MM.1S (cell line): ENCODE measurements around the gene NTM.

Experiments used
- DNase-seq: peaks from one replicate; pipeline ENCODE4 v3.0.0-alpha.2; 2015
- H2AFZ ChIP-seq: fragments of 300-600 bp; sonication (generic); 2 replicates; pipeline ENCODE4 v1.6.0; 2016; ENCODE audit warnings: antibody characterized with exemption, low read length
- H3F3A ChIP-seq: fragments of 300-600 bp; sonication (generic); 2 replicates; pipeline ENCODE4 v1.6.1; 2016; ENCODE audit warnings: mild to moderate bottlenecking, antibody characterized with exemption, low read length, moderate library complexity, mixed read lengths; ENCODE audit not compliant: insufficient read depth
- H3K27ac ChIP-seq: fragments of 300-600 bp; sonication (generic); 2 replicates; pipeline ENCODE4 v1.5.1; 2016; ENCODE audit warnings: mild to moderate bottlenecking, low read length
- H3K27me3 ChIP-seq: fragments of 300-600 bp; sonication (generic); replicated peaks from 2 replicates; pipeline ENCODE4 v1.6.0; 2016; ENCODE audit warnings: low read length; ENCODE audit not compliant: insufficient read depth
- H3K36me3 ChIP-seq: fragments of 300-600 bp; sonication (generic); replicated peaks from 2 replicates; pipeline ENCODE4 v1.6.1; 2016; ENCODE audit warnings: mild to moderate bottlenecking, low read length, mixed read lengths; ENCODE audit not compliant: insufficient read depth
- H3K4me1 ChIP-seq: fragments of 300-600 bp; sonication (generic); 2 replicates; pipeline ENCODE4 v1.6.1; 2016; ENCODE audit warnings: low read length, mixed read lengths
- H3K4me2 ChIP-seq: fragments of 300-600 bp; sonication (generic); 2 replicates; pipeline ENCODE4 v1.6.0; 2016; ENCODE audit warnings: low read depth, low read length
- H3K4me3 ChIP-seq: fragments of 300-600 bp; sonication (generic); 2 replicates; pipeline ENCODE4 v1.5.1; 2016; ENCODE audit warnings: low read length, mixed read lengths
- H3K79me2 ChIP-seq: fragments of 300-600 bp; sonication (generic); 2 replicates; pipeline ENCODE4 v1.6.1; 2016; ENCODE audit warnings: mixed run types, low read length, mixed read lengths
- H3K9ac ChIP-seq: fragments of 300-600 bp; sonication (generic); 2 replicates; pipeline ENCODE4 v1.6.1; 2016; ENCODE audit warnings: low read length, mixed read lengths
- H3K9me2 ChIP-seq: fragments of 300-600 bp; sonication (generic); replicated peaks from 2 replicates; pipeline ENCODE4 v1.6.1; 2016; ENCODE audit warnings: mild to moderate bottlenecking, low read length, mixed read lengths; ENCODE audit not compliant: insufficient read depth
- H3K9me3 ChIP-seq: fragments of 300-600 bp; sonication (generic); replicated peaks from 2 replicates; pipeline ENCODE4 v1.6.1; 2016; ENCODE audit warnings: mild to moderate bottlenecking, low read length, mixed read lengths; ENCODE audit not compliant: insufficient read depth
- H4K20me1 ChIP-seq: fragments of 300-600 bp; sonication (generic); 2 replicates; pipeline ENCODE4 v1.6.1; 2016; ENCODE audit warnings: mild to moderate bottlenecking, low read length, moderate library complexity, mixed read lengths; ENCODE audit not compliant: insufficient read depth
- EZH2 ChIP-seq: fragments of 300-600 bp; sonication (generic); optimal IDR thresholded peaks from 2 replicates; pipeline ENCODE3; 2017; ENCODE audit warnings: low read depth, mild to moderate bottlenecking, antibody characterized with exemption, low read length, mixed read lengths
- EZH2phosphoT487 ChIP-seq: fragments of 300-600 bp; sonication (generic); IDR thresholded peaks from 2 replicates; pipeline ENCODE4 v1.6.1; 2018; ENCODE audit warnings: antibody characterized with exemption, low read length
- TF ChIP-seq, protein P1 (sequence below): fragments of 300-600 bp; sonication (generic); IDR thresholded peaks from 2 replicates; pipeline ENCODE4 v1.5.1; 2016; ENCODE audit warnings: antibody characterized with exemption, low read length, mixed read lengths

NTM gene

DNA sequence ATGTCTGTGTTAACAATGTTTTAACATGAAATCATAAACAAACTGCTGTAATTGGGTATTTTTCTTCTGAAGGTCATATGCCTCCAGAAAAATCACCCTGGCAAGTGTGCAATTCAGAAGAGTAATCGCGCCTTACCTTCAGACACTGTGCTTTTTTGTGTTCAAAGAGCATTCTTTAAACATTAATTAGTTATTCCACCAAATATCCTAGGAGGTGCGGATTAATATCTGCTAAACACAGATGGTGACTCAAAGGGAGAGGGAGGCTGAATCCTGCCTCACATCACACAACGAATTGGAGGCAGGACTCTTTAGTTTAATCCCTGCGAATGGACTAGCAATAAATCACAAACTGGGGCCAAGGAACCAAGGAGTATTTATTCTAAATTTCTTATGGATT, 213.0 kb downstream of the NTM start:
- no peaks in the 10 kb centered on the region for H3K9me3 ChIP-seq
- H3K4me2 ChIP-seq, result no peak overlapping the region
- H3K79me2 ChIP-seq, result no peaks in the 10 kb centered on the region
- no peak overlapping the region for H3K27ac ChIP-seq
- H3K4me1 ChIP-seq, result no peaks in the 10 kb centered on the region
- no peaks in the 10 kb centered on the region for H3K27me3 ChIP-seq
- no peaks in the 10 kb centered on the region for H3K9me2 ChIP-seq
- no peak overlapping the region for H3K4me3 ChIP-seq
- no peaks in the 10 kb centered on the region for H3K36me3 ChIP-seq
- no peak overlapping the region for H3K9ac ChIP-seq
- no peaks in the 10 kb centered on the region for H3F3A ChIP-seq
- no peak overlapping the region for H2AFZ ChIP-seq
- no peaks in the 10 kb centered on the region for H4K20me1 ChIP-seq
- no peak for DNase-seq
- TF ChIP-seq EZH2phosphoT487 (no peak), EZH2 (no peak)
- TF ChIP-seq, protein P1, sequence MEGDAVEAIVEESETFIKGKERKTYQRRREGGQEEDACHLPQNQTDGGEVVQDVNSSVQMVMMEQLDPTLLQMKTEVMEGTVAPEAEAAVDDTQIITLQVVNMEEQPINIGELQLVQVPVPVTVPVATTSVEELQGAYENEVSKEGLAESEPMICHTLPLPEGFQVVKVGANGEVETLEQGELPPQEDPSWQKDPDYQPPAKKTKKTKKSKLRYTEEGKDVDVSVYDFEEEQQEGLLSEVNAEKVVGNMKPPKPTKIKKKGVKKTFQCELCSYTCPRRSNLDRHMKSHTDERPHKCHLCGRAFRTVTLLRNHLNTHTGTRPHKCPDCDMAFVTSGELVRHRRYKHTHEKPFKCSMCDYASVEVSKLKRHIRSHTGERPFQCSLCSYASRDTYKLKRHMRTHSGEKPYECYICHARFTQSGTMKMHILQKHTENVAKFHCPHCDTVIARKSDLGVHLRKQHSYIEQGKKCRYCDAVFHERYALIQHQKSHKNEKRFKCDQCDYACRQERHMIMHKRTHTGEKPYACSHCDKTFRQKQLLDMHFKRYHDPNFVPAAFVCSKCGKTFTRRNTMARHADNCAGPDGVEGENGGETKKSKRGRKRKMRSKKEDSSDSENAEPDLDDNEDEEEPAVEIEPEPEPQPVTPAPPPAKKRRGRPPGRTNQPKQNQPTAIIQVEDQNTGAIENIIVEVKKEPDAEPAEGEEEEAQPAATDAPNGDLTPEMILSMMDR, result no peak

DNA sequence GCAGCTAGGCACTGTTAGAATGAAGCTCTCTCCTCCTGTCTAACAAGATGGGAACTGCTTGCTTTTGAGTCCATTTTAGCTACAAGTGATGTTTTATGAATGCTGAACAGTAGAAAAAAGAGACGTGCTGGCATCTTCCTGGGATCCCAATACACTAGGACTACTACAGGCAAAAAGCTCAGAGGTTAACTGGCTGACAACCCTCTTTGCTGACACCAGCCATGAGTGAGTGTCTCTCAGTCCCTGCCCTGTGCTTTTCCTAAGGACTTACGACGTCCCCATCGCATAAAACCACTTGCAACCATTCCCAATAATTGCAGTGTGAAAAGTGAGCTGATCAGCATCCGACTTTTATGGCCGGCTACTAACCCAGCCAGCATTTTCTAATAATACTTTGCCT, 213.5 kb downstream of the NTM start:
- Histone ChIP-seq H3K4me1 (no peaks in the 10 kb centered on the region), H3K9me3 (no peaks in the 10 kb centered on the region), H4K20me1 (no peaks in the 10 kb centered on the region), H3K9ac (no peak overlapping the region), H3K27ac (no peak overlapping the region), H3F3A (no peaks in the 10 kb centered on the region), H3K27me3 (no peaks in the 10 kb centered on the region), H3K36me3 (no peaks in the 10 kb centered on the region), H3K79me2 (no peaks in the 10 kb centered on the region), H3K9me2 (no peaks in the 10 kb centered on the region), H2AFZ (no peak overlapping the region), H3K4me2 (no peak overlapping the region), H3K4me3 (no peak overlapping the region)
- TF ChIP-seq, protein P1, result no peak
- no peak for TF ChIP-seq EZH2phosphoT487
- TF ChIP-seq EZH2, result no peak
- no peak for DNase-seq

DNA sequence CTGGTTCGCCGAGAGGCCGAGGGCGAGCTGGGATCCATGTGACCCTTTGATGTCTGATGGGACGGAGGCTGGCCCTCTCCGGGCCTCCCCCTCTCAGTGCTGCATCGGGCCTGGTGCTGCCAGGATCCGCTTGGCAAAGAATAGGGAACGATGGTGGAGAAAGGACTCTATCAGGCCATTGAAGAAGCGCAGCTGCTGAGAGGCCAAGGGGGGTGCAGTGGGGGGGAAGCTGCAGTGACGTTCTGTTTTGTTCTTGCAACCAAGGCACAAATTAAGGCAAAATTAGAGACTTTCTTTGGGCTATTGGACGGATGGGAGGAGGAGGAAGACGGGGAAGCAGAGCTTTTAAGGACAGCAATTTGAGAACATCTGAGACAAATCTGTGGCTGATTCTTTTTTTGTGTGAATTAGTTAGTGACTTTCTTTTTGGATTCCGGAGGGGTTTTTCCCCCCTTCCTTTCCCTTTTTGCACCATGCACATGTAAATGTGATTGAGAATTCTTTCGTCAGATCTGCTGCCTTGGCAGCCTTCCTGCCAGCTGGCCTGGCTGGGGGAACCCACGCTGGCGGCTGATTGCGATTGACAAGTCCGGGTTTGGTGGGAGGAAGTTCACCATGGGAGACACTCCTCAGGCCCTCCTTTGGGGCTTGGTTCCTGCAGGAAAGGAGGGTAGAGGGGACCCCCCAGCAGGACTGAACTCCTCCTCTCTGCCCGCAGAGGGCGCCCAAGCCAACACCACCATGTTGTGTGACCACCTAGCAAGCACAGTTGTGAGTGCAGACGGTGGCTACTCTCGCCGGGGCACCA, 214.6 kb downstream of the NTM start:
- Histone ChIP-seq H3K9me3 (no peaks in the 10 kb centered on the region), H3K4me2 (no peak overlapping the region), H3K79me2 (no peaks in the 10 kb centered on the region), H3K4me3 (no peak overlapping the region), H3K9me2 (no peaks in the 10 kb centered on the region), H3K9ac (no peak overlapping the region), H3K27ac (no peak overlapping the region), H3K27me3 (no peaks in the 10 kb centered on the region), H3K4me1 (no peaks in the 10 kb centered on the region), H4K20me1 (no peaks in the 10 kb centered on the region), H2AFZ (no peak overlapping the region), H3F3A (no peaks in the 10 kb centered on the region), H3K36me3 (no peaks in the 10 kb centered on the region)
- no peak for DNase-seq
- TF ChIP-seq, protein P1, result 0 out of 2 replicates have a peak, but pooled peaks have one; percentile 5
- no peak for TF ChIP-seq EZH2
- TF ChIP-seq EZH2phosphoT487, result no peak
